Spleen (tissue), 11 donors: ENCODE results near the gene ZMYM4. TPM values are rescaled to one million over a fixed set of nuclear protein-coding genes. Genes with fewer than 3 reads are reported as not detected.

Experiments used
- DNase-seq: peaks from one replicate; pipeline ENCODE4 v3.0.0-alpha.2; 2020
- H3K27ac ChIP-seq, 8 donors: fragments of 200-600 bp; sonication (generic) in 7 of 8; 1 replicate in 4 of 8; 2 replicates in 4 of 8; pipeline versions ENCODE4 v1.5.0 to v1.8.0; 2016 to 2021; ENCODE audit warnings: inconsistent platforms in 4 of 8, mild to moderate bottlenecking in 4 of 8, moderate library complexity in 1 of 8
- H3K27me3 ChIP-seq, 7 donors: fragments of 200-600 bp; sonication (generic) in 6 of 7; replicated peaks in 1 of 7; 1 replicate in 4 of 7; 2 replicates in 3 of 7; pipeline versions ENCODE4 v1.5.0 to v1.8.0; 2016 to 2021; ENCODE audit warnings: inconsistent platforms in 3 of 7, mild to moderate bottlenecking in 1 of 7
- H3K36me3 ChIP-seq, 6 donors: fragments of 200-600 bp; sonication (generic) in 5 of 6; 1 replicate in 4 of 6; 2 replicates in 2 of 6; pipeline versions ENCODE4 v1.5.0 to v1.8.0; 2016 to 2021; ENCODE audit warnings: inconsistent platforms in 2 of 6
- H3K4me1 ChIP-seq, 6 donors: fragments of 200-600 bp; sonication (generic) in 5 of 6; 1 replicate in 3 of 6; 2 replicates in 3 of 6; pipeline versions ENCODE4 v1.5.0 to v1.8.0; 2016 to 2021; ENCODE audit warnings: inconsistent platforms in 3 of 6
- H3K4me3 ChIP-seq, 8 donors: fragments of 200-600 bp; sonication (generic) in 7 of 8; 1 replicate in 4 of 8; 2 replicates in 4 of 8; pipeline versions ENCODE4 v1.5.0 to v1.8.0; 2016 to 2021; ENCODE audit warnings: inconsistent platforms in 4 of 8, mild to moderate bottlenecking in 4 of 8, moderate library complexity in 2 of 8
- H3K9me3 ChIP-seq, 8 donors: fragments of 200-600 bp; sonication (generic) in 7 of 8; 1 replicate in 4 of 8; 2 replicates in 4 of 8; pipeline versions ENCODE4 v1.5.0 to v1.8.0; 2016 to 2021; ENCODE audit warnings: inconsistent platforms in 4 of 8
- CTCF ChIP-seq, 11 experiments: fragments of 200-600 bp in 7 of 11; fragments of 450-650 bp in 4 of 11; sonication (generic) in 4 of 11; IDR thresholded peaks in 8 of 11; conservative IDR thresholded peaks in 3 of 11; 1 replicate in 7 of 11; 2 replicates in 4 of 11; pipeline versions ENCODE4 v1.4.0 to v1.8.0; 2016 to 2021; ENCODE audit warnings: antibody characterized with exemption in 11 of 11, inconsistent platforms in 4 of 11, mild to moderate bottlenecking in 1 of 11
- POLR2A ChIP-seq, 3 donors: fragments of 450-650 bp; IDR thresholded peaks; one replicate each; pipeline ENCODE4 v1.5.1; 2017; ENCODE audit warnings: antibody characterized with exemption in 3 of 3, mild to moderate bottlenecking in 1 of 3
- POLR2AphosphoS5 ChIP-seq, 3 donors: sonication (generic); formaldehyde crosslinking; IDR thresholded peaks; one replicate each; pipeline ENCODE4 v1.5.1; 2017; ENCODE audit warnings: antibody characterized with exemption in 3 of 3
- WGBS, 5 donors: extraction: QIAGEN DNeasy Blood & Tissue Kit in 3 of 5; methylation state at CpG; one replicate each; pipeline versions ENCODE4 v1.1.5 to v1.1.7; 2013 to 2018; 5-methylcytosine and 5-hydroxymethylcytosine counted together
- intact Hi-C: fragments of 100-400 bp; cut with DNase I; formaldehyde crosslinking; loops from one replicate; pipeline ENCODE4 v1.15.0; 2023; ENCODE audit warnings: low total_unique reads
- polyA plus RNA-seq, 3 donors: library from polyadenylated mRNA; stranded (reverse); fragments of 200-250 nt; gene quantifications; one replicate each; pipeline ENCODE4 v1.2.1, GENCODE V29; 2013
- total RNA-seq, 7 donors: library from RNA; depleted of rRNA in 3 of 7; stranded (reverse); fragments of >200 nt in 3 of 7; fragmentation: NEBNext Ultra II Directional in 4 of 7; extraction: Animal tissue kit (Norgen Biotek cat#: 25700) in 4 of 7; gene quantifications; one replicate each; pipeline versions ENCODE4 v1.1.0 to v1.2.1, GENCODE V29; 2016 to 2021
- donor health status: healthy with polysubstance abuse.
- donor health status: DM: no; HTN: no; CAD: no; lungs with moderate emphysema.
- donor health status: DM: no; HTN: no; CAD: no.
- donor health status: Bipolar disorder and iron deficiency.
- donor health status: healthy.
- donor health status: DM: no; HTN: no; CAD: no.
- donor health status: DM: yes; HTN: yes; CAD: no.

ZMYM4 gene
- total and polyA plus RNA-seq, 10 donors = 9.0 to 70.2 (median 47.1) TPM

GRCh38 chr1:35359995-35360394 lies 91.5 kb downstream of the ZMYM4 start:
- H3K27ac ChIP-seq = no peak overlapping the region
- intact Hi-C loops = no loop called here
- no peak for TF ChIP-seq POLR2AphosphoS5 (IDR thresholded peaks at IDR 0.05)
- TF ChIP-seq POLR2A (IDR thresholded peaks at IDR 0.05) = no peak
- no peak for TF ChIP-seq CTCF (IDR thresholded peaks at IDR 0.05 in 8 of 11, conservative IDR thresholded peaks at IDR 0.05 in 3 of 11)

GRCh38 chr1:35361638-35362037 lies 93.1 kb downstream of the ZMYM4 start:
- peaks cover 0 to 31% (median 6%) of the 10 kb centered on the region in 6 donors for H3K4me1 ChIP-seq
- no peaks in the 10 kb centered on the region for H3K27me3 ChIP-seq
- H3K27ac ChIP-seq = no peak overlapping the region
- no peak for DNase-seq
- no peak for TF ChIP-seq POLR2AphosphoS5 (IDR thresholded peaks at IDR 0.05)
- TF ChIP-seq POLR2A (IDR thresholded peaks at IDR 0.05) = no peak
- intact Hi-C loops = no loop called here
- peaks cover 0 to 48% (median 4%) of the 10 kb centered on the region in 6 donors for H3K36me3 ChIP-seq
- no peaks in the 10 kb centered on the region for H3K9me3 ChIP-seq
- no peak overlapping the region for H3K4me3 ChIP-seq
- WGBS, 5 donors = 50 to 55% (median 52%) methylated on average over 3 of the region's 3 CpGs

More at GRCh38 chr1:35359995-35360394, 91.5 kb downstream of the ZMYM4 start:
- no peaks in the 10 kb centered on the region for H3K27me3 ChIP-seq
- H3K36me3 ChIP-seq = peaks cover 0 to 46% (median 4%) of the 10 kb centered on the region in 6 donors
- DNase-seq = no peak
- H3K9me3 ChIP-seq = no peaks in the 10 kb centered on the region
- H3K4me3 ChIP-seq = no peak overlapping the region
- H3K4me1 ChIP-seq = peaks cover 0 to 29% (median 6%) of the 10 kb centered on the region in 6 donors

- peak overlapping the region in 3 of 8 donors; percentile 5 to 49 (median 48) for H3K27ac ChIP-seq
- peaks cover 0 to 36% (median 6%) of the 10 kb centered on the region in 6 donors for H3K4me1 ChIP-seq
- no peaks in the 10 kb centered on the region for H3K27me3 ChIP-seq
- WGBS, 5 donors = 56 to 70% (median 62%) methylated on average over 3 of the region's 3 CpGs
- no peak overlapping the region for H3K4me3 ChIP-seq
- H3K36me3 ChIP-seq = peaks cover 0 to 45% (median 4%) of the 10 kb centered on the region in 6 donors
- no peaks in the 10 kb centered on the region for H3K9me3 ChIP-seq
- TF ChIP-seq CTCF (IDR thresholded peaks at IDR 0.05 in 8 of 11, conservative IDR thresholded peaks at IDR 0.05 in 3 of 11) (no peak), POLR2A (IDR thresholded peaks at IDR 0.05) (no peak), POLR2AphosphoS5 (IDR thresholded peaks at IDR 0.05) (no peak)
- no peak for DNase-seq
- intact Hi-C loops = no loop called here
These were observed 96.2 kb downstream of the ZMYM4 start for GRCh38 chr1:35364741-35365140.

- DNase-seq = no peak
- no peak for TF ChIP-seq POLR2AphosphoS5 (IDR thresholded peaks at IDR 0.05)
- no peak for TF ChIP-seq POLR2A (IDR thresholded peaks at IDR 0.05)
- no peak for TF ChIP-seq CTCF (IDR thresholded peaks at IDR 0.05 in 8 of 11, conservative IDR thresholded peaks at IDR 0.05 in 3 of 11)
- no peaks in the 10 kb centered on the region for H3K9me3 ChIP-seq
- peaks cover 0 to 34% (median 9%) of the 10 kb centered on the region in 6 donors for H3K4me1 ChIP-seq
- 95 to 100% (median 100%) methylated on average over 2 of the region's 2 CpGs for WGBS, 5 donors
- no peaks in the 10 kb centered on the region for H3K27me3 ChIP-seq
- no peak overlapping the region for H3K27ac ChIP-seq
- intact Hi-C loops = no loop called here
- no peak overlapping the region for H3K4me3 ChIP-seq
- peaks cover 0 to 26% (median under 1%) of the 10 kb centered on the region in 6 donors for H3K36me3 ChIP-seq
These were observed 99.4 kb downstream of the ZMYM4 start for GRCh38 chr1:35367914-35368313.
